Uterus (tissue), 2 donors: Measurements from ENCODE around the gene LEMD1.

Experiments used
- CTCF ChIP-seq, 4 experiments: fragments of 200-600 bp in 2 of 4; fragments of 450-650 bp in 2 of 4; sonication (generic) in 2 of 4; IDR thresholded peaks; one replicate each; pipeline ENCODE4 v1.5.1; 2016 to 2019; ENCODE audit warnings: antibody characterized with exemption in 4 of 4, mild to moderate bottlenecking in 2 of 4, moderate library complexity in 1 of 4
- POLR2A ChIP-seq, 2 donors: fragments of 450-650 bp; IDR thresholded peaks; one replicate each; pipeline ENCODE4 v1.6.1; 2016; ENCODE audit warnings: antibody characterized with exemption in 2 of 2, mild to moderate bottlenecking in 1 of 2, moderate library complexity in 1 of 2

DNA sequence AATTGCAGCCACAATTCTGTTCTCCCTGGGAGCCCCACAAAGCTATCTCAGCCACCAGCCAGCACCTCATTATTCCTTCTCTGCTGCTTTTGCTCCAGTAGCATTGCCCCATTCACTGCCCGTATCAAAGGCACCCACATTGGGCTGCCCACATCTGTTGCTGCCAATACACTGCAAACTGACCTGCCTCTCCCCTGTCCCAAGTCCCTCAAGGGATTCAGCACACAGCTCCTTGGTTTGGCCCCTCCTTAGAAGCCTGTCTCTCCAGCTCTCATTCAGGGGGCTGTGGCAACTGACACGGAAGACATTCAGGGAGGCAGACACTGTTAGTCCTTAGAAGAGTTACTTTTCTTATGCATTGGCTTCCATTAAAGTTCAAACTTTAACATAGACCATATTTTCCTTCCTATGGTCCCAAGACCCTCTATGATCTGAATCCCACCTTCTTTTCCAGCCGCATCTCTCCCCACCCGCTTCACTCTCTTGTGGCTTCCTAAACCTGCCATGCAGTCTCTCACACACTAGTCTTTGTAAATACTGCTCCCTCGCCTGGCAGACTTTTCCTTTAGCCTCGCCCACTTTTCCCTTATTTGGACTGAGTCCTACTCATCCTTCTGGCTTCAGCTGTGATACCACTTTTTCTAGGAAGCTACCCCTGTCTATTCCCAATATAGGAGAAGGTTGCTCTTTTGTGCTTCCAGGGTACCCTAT, 45.9 kb downstream of the LEMD1 start:
- TF ChIP-seq CTCF (IDR thresholded peaks at IDR 0.05) (no peak), POLR2A (IDR thresholded peaks at IDR 0.05) (no peak)
